HepG2 (cell line): ENCODE measurements around the gene SOX12. TPM values are rescaled to one million over a fixed set of nuclear protein-coding genes. Genes with fewer than 3 reads are reported as not detected.

Source experiments
- PAX8 ChIP-seq: sonication (generic); formaldehyde crosslinking; IDR thresholded peaks from 2 replicates; pipeline ENCODE4 v1.8.0; 2022; ENCODE audit warnings: mild to moderate bottlenecking, missing genetic modification reagents, borderline replicate concordance
- POLR2AphosphoS5 ChIP-seq: IDR thresholded peaks from 2 replicates; pipeline ENCODE4 v1.6.1; 2012; ENCODE audit warnings: low read depth, low read length
- USF2 ChIP-seq, 2 experiments: sonication (generic) in 1 of 2; formaldehyde crosslinking in 1 of 2; IDR thresholded peaks; 2 replicates each; pipeline versions ENCODE4 v1.5.1 to v1.6.1; 2011 to 2020; ENCODE audit warnings: borderline replicate concordance in 1 of 2, low read depth in 1 of 2, low read length in 1 of 2, mild to moderate bottlenecking in 1 of 2, missing genetic modification reagents in 1 of 2, moderate library complexity in 1 of 2
- ZNF484 ChIP-seq: sonication (generic); formaldehyde crosslinking; IDR thresholded peaks from 2 replicates; pipeline ENCODE4 v1.5.1; 2020; ENCODE audit warnings: mild to moderate bottlenecking, low read depth, missing genetic modification reagents, borderline replicate concordance
- ZNF543 ChIP-seq: sonication (generic); formaldehyde crosslinking; IDR thresholded peaks from 2 replicates; pipeline ENCODE4 v1.4.0; 2020; ENCODE audit warnings: mild to moderate bottlenecking, missing genetic modification reagents
- ZNF564 ChIP-seq: sonication (generic); formaldehyde crosslinking; IDR thresholded peaks from 2 replicates; pipeline ENCODE4 v1.8.1; 2023; ENCODE audit warnings: mild to moderate bottlenecking, missing genetic modification reagents
- ZNF570 ChIP-seq: sonication (generic); formaldehyde crosslinking; IDR thresholded peaks from 2 replicates; pipeline ENCODE4 v1.4.0; 2020; ENCODE audit warnings: mild to moderate bottlenecking, missing genetic modification reagents, borderline replicate concordance
- ZNF616 ChIP-seq: sonication (generic); formaldehyde crosslinking; IDR thresholded peaks from 2 replicates; pipeline ENCODE4 v1.5.0; 2020; ENCODE audit warnings: low read depth, mild to moderate bottlenecking, missing genetic modification reagents
- ZNF773 ChIP-seq: sonication (generic); formaldehyde crosslinking; IDR thresholded peaks from 2 replicates; pipeline ENCODE4 v1.4.0; 2020; ENCODE audit warnings: missing genetic modification reagents, borderline replicate concordance
- polyA plus RNA-seq, 8 experiments: library from polyadenylated mRNA; depleted of rRNA in 3 of 8; stranded (reverse) in 7 of 8; unstranded in 1 of 8; fragments of >200 nt; fragmentation: Illumina TruSeq in 4 of 8; extraction: Trizol in 4 of 8; gene quantifications; 2 replicates each; pipeline versions ENCODE4 v1.2.1 to v1.2.3, GENCODE V29; 2011 to 2016; ENCODE audit warnings: low read depth in 4 of 8, missing spikeins in 1 of 8, mixed read lengths in 1 of 8; ENCODE audit not compliant: insufficient read depth in 1 of 8
- total RNA-seq, 5 experiments: library from RNA; depleted of rRNA; stranded (reverse); fragments of >200 nt; fragmentation: Illumina TruSeq; extraction: Trizol; gene quantifications; 2 replicates each; pipeline ENCODE4 v1.2.3, GENCODE V29; 2016; ENCODE audit warnings: low read depth in 1 of 5
- TF ChIP-seq, protein P1 (sequence below): sonication (generic); formaldehyde crosslinking; IDR thresholded peaks from 2 replicates; pipeline ENCODE4 v1.4.0; 2020; ENCODE audit warnings: missing genetic modification reagents, mild to moderate bottlenecking, borderline replicate concordance
- TF ChIP-seq, protein P2 (sequence below): sonication (generic); formaldehyde crosslinking; IDR thresholded peaks from 2 replicates; pipeline ENCODE4 v1.8.1; 2023; ENCODE audit warnings: mild to moderate bottlenecking, missing genetic modification reagents
- TF ChIP-seq, protein P3 (sequence below), 2 experiments: IDR thresholded peaks; 2 replicates each; pipeline ENCODE4 v1.6.1; 2011 to 2012; ENCODE audit warnings: low read length in 2 of 2, borderline replicate concordance in 1 of 2, low read depth in 1 of 2, mild to moderate bottlenecking in 1 of 2, moderate library complexity in 1 of 2
- TF ChIP-seq, protein P4 (sequence below): sonication (generic); formaldehyde crosslinking; IDR thresholded peaks from 2 replicates; pipeline ENCODE4 v1.5.0; 2020; ENCODE audit warnings: mild to moderate bottlenecking, low read depth, missing genetic modification reagents, borderline replicate concordance

The SOX12 gene
- total and polyA plus RNA-seq, 2 of the 13 experiments (the other 11 are each of a cell fraction or from before 2014, with no cell fraction given): 10.0 to 18.7 TPM

DNA sequence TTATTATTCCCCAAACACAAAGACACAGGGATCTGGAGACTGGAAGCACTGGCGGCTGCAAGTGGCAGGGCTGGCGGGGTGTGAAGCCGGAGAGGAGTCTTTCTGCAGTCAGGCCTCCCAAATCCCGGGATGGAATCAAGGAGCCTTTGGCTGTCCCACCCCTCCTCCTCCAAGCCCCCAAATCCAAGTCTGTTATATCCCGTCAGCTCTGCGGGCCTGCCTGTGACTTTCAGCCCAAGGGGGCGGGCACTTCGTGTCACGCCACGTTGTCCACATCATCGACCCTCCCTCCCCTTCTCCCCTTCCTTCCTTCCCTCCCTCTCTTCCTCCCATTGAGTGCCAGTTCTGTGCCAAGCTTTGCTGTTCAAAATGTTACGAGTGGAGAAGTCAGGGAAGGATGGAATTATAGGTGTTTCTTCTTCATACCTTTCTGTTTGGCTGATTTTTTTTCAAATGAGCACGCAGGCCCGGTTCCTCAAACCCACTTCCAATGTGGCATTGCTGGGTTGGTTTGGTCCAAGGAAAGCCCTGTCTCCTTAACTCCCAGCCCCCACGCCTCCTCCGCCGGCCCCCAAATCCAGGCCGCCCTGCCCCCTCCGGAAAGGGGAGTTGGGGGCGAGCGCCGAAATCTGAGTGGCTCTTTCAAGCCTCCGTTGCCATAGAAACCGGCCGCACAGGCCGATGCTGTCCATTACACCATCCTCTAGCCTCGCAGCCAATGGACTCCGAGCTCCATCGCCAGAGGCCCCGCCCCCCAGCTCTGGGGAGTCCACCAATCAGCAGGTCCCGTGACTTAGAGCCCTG lies 15.3 kb upstream of the SOX12 start (continued):
- TF ChIP-seq, protein P1, sequence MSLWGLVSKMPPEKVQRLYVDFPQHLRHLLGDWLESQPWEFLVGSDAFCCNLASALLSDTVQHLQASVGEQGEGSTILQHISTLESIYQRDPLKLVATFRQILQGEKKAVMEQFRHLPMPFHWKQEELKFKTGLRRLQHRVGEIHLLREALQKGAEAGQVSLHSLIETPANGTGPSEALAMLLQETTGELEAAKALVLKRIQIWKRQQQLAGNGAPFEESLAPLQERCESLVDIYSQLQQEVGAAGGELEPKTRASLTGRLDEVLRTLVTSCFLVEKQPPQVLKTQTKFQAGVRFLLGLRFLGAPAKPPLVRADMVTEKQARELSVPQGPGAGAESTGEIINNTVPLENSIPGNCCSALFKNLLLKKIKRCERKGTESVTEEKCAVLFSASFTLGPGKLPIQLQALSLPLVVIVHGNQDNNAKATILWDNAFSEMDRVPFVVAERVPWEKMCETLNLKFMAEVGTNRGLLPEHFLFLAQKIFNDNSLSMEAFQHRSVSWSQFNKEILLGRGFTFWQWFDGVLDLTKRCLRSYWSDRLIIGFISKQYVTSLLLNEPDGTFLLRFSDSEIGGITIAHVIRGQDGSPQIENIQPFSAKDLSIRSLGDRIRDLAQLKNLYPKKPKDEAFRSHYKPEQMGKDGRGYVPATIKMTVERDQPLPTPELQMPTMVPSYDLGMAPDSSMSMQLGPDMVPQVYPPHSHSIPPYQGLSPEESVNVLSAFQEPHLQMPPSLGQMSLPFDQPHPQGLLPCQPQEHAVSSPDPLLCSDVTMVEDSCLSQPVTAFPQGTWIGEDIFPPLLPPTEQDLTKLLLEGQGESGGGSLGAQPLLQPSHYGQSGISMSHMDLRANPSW (CRISPR knock-in tag): peak; percentile 6; the same call in 1 of the 2 replicates
- 0 out of 2 replicates have a peak, but pooled peaks have one; percentile 17 for TF ChIP-seq PAX8 (CRISPR knock-in tag)
- TF ChIP-seq POLR2AphosphoS5: peak; percentile 65
- no peak; the same call in 1 of the 2 replicates for TF ChIP-seq ZNF616 (CRISPR knock-in tag)
- TF ChIP-seq, protein P2, sequence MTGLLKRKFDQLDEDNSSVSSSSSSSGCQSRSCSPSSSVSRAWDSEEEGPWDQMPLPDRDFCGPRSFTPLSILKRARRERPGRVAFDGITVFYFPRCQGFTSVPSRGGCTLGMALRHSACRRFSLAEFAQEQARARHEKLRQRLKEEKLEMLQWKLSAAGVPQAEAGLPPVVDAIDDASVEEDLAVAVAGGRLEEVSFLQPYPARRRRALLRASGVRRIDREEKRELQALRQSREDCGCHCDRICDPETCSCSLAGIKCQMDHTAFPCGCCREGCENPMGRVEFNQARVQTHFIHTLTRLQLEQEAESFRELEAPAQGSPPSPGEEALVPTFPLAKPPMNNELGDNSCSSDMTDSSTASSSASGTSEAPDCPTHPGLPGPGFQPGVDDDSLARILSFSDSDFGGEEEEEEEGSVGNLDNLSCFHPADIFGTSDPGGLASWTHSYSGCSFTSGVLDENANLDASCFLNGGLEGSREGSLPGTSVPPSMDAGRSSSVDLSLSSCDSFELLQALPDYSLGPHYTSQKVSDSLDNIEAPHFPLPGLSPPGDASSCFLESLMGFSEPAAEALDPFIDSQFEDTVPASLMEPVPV (CRISPR knock-in tag): peak; percentile 76; the same call in 1 of the 2 replicates
- no peak for TF ChIP-seq ZNF484 (CRISPR knock-in tag)
- TF ChIP-seq ZNF543: peak; percentile 86
- TF ChIP-seq ZNF570 (CRISPR knock-in tag): no peak
- TF ChIP-seq, protein P3, sequence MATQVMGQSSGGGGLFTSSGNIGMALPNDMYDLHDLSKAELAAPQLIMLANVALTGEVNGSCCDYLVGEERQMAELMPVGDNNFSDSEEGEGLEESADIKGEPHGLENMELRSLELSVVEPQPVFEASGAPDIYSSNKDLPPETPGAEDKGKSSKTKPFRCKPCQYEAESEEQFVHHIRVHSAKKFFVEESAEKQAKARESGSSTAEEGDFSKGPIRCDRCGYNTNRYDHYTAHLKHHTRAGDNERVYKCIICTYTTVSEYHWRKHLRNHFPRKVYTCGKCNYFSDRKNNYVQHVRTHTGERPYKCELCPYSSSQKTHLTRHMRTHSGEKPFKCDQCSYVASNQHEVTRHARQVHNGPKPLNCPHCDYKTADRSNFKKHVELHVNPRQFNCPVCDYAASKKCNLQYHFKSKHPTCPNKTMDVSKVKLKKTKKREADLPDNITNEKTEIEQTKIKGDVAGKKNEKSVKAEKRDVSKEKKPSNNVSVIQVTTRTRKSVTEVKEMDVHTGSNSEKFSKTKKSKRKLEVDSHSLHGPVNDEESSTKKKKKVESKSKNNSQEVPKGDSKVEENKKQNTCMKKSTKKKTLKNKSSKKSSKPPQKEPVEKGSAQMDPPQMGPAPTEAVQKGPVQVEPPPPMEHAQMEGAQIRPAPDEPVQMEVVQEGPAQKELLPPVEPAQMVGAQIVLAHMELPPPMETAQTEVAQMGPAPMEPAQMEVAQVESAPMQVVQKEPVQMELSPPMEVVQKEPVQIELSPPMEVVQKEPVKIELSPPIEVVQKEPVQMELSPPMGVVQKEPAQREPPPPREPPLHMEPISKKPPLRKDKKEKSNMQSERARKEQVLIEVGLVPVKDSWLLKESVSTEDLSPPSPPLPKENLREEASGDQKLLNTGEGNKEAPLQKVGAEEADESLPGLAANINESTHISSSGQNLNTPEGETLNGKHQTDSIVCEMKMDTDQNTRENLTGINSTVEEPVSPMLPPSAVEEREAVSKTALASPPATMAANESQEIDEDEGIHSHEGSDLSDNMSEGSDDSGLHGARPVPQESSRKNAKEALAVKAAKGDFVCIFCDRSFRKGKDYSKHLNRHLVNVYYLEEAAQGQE (IDR thresholded peaks at IDR 0.05; ENCODE audit: borderline replicate concordance in 1 of 2, low read depth in 1 of 2, low read length in 2 of 2): no peak
- TF ChIP-seq ZNF773: peak; percentile 37; the same call in 1 of the 2 replicates
- no peak for TF ChIP-seq ZNF564 (CRISPR knock-in tag)
- TF ChIP-seq, protein P4, sequence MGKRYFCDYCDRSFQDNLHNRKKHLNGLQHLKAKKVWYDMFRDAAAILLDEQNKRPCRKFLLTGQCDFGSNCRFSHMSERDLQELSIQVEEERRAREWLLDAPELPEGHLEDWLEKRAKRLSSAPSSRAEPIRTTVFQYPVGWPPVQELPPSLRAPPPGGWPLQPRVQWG: no peak
- no peak for TF ChIP-seq USF2 (IDR thresholded peaks at IDR 0.05; ENCODE audit: low read depth, low read length)
- TF ChIP-seq USF2 (CRISPR knock-in tag; IDR thresholded peaks at IDR 0.05; ENCODE audit: borderline replicate concordance): peak; percentile 27
